ENCODE results near the gene ATXN1. TPM values are rescaled to one million over a fixed set of nuclear protein-coding genes. Genes with fewer than 3 reads are reported as not detected.

The ATXN1 gene
- total RNA-seq, 4 donors from 2014 or later = 21.0 to 102 (median 51.1) TPM

DNA sequence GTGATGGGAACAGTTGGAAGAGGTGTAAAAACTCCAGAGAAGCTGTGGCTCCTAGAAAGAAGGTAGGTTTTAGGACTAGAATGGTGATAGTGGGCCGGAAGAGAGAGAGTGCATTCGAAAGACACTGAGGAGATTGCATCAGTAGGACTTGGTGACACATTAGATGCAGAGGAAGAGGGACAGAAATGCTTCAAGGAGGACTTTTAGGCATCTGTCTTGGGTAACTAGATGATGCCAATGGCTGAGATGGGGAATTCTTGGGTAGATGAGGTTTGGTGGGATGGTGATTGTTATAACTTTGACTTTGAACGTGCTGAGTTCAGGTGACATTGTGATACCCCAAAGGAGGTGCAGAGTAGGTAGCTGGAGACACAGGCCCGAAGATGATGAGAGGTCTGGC, 326.4 kb downstream of the ATXN1 start:
- no peak overlapping the region for H3K4me3 ChIP-seq
- TF ChIP-seq POLR2A (IDR thresholded peaks at IDR 0.05) = no peak
- TF ChIP-seq, protein P1, sequence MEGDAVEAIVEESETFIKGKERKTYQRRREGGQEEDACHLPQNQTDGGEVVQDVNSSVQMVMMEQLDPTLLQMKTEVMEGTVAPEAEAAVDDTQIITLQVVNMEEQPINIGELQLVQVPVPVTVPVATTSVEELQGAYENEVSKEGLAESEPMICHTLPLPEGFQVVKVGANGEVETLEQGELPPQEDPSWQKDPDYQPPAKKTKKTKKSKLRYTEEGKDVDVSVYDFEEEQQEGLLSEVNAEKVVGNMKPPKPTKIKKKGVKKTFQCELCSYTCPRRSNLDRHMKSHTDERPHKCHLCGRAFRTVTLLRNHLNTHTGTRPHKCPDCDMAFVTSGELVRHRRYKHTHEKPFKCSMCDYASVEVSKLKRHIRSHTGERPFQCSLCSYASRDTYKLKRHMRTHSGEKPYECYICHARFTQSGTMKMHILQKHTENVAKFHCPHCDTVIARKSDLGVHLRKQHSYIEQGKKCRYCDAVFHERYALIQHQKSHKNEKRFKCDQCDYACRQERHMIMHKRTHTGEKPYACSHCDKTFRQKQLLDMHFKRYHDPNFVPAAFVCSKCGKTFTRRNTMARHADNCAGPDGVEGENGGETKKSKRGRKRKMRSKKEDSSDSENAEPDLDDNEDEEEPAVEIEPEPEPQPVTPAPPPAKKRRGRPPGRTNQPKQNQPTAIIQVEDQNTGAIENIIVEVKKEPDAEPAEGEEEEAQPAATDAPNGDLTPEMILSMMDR (IDR thresholded peaks at IDR 0.05) = no peak
- H3K9me3 ChIP-seq = no peaks in the 10 kb centered on the region
- no peaks in the 10 kb centered on the region for H3K27me3 ChIP-seq
- no peak overlapping the region for H3K27ac ChIP-seq
- H3K36me3 ChIP-seq = no peaks in the 10 kb centered on the region
- H3K4me1 ChIP-seq = peaks cover 8 to 23% of the 10 kb centered on the region in 2 donors
- DNase-seq = no peak
- intact Hi-C loops (cut with DNase I; ENCODE audit: low total_unique reads) = no loop called here

DNA sequence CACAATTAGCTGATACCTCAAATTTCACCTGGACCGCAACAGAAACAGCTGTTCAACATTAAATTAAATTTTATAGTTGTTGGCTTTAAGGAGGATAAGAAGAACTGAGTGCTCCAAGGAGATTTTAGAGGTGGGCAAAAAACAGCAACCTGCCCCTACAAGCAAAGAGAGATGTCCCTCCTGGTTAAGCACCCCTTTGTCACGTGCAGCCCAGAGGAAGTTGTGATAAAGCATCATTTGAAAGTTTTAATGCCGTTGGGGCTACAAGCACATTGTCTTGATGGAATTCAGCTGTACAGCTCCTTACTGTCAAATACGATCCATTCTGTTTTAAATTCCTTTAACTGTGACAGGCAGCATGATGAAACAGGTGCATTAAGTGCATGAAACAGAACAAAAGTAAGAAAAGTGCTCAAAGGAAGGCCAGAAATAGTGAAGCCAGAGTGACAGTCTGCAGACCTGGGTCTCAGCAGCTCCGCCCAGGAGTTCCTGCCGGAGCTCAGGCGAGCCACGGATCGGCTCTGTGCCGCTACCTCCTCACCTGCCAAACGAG, 327.8 kb downstream of the ATXN1 start:
- TF ChIP-seq, protein P1 (IDR thresholded peaks at IDR 0.05) = no peak
- no peak for TF ChIP-seq POLR2A (IDR thresholded peaks at IDR 0.05)
- DNase-seq = no peak
- H3K27me3 ChIP-seq = no peaks in the 10 kb centered on the region
- H3K4me3 ChIP-seq = no peak overlapping the region
- H3K36me3 ChIP-seq = no peaks in the 10 kb centered on the region
- intact Hi-C loops (cut with DNase I; ENCODE audit: low total_unique reads) = no loop called here
- no peak overlapping the region for H3K27ac ChIP-seq
- H3K4me1 ChIP-seq = peaks cover 8 to 23% of the 10 kb centered on the region in 2 donors
- H3K9me3 ChIP-seq = no peaks in the 10 kb centered on the region

DNA sequence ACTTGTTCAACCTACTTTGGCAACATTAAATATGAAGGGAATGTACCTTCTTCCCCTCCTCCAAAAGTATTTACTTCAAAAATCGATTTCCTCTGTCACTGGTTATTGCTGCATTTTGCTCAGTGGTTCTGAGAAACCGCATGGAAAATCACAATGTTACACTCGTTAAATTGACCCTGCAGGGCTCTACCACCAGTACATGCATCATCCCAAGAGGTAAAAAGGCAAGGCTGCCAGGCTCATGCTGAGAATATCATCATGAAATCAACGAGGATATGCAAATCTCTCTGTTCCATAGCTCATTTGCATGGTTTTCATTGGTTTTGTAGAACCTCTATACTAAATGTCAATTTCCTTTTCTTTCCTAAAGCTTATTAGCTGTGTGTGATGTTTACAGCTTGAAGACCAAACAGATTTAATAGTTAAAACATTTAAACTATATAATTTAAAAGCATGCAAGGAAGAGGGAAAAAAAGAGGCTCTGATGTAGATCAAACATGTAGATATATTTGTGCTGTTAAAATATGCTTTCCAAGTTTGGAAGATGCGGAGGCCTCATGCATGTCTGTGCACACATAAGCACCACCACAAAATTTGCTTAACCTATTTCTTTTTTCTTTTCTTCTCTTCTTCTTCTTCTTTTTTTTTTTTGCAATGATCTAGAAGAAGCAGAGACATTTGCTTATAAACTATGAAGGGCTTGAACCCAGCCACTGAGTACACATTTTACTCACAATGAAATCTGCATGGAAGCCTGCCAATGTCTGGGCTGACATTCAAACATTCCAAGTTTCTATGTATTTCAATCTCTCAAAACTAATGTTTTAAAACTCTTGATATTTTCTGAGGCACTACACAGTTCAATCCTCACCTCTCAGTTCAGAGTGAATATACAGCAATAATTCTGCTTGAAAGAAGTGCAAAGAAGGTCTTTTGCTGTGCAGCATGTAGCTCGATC, 328.9 kb downstream of the ATXN1 start:
- TF ChIP-seq, protein P1 (IDR thresholded peaks at IDR 0.05) = no peak
- TF ChIP-seq POLR2A (IDR thresholded peaks at IDR 0.05) = no peak
- Histone ChIP-seq H3K4me1 (peaks cover 8 to 20% of the 10 kb centered on the region in 2 donors), H3K4me3 (no peak overlapping the region), H3K27me3 (no peaks in the 10 kb centered on the region), H3K27ac (no peak overlapping the region), H3K36me3 (no peaks in the 10 kb centered on the region), H3K9me3 (no peaks in the 10 kb centered on the region)
- peak in 1 of 2 donors; percentile 40 for DNase-seq
- intact Hi-C loops (cut with DNase I; ENCODE audit: low total_unique reads) = no loop called here

DNA sequence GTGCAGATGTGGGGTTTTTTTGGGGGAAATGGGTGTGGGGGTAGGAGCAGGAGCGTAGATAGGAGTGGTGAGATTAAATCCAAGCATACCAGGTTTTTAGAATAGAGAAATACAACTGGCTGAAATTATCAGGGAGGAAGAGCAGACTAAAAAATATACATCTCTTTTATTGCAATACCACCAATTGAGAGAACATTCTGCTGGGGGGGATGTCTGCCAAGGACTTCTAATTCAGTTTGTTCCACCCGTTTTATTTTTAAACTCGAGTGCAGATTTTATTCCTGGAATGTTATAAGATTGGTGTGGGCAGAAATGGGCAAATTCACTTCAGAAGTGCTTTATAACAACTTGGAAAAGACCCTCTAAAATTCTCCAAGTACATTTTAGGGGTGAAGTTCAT, 330.2 kb downstream of the ATXN1 start:
- peak overlapping the region in 1 of 2 donors; percentile 1 for H3K27ac ChIP-seq
- H3K9me3 ChIP-seq = no peaks in the 10 kb centered on the region
- no peaks in the 10 kb centered on the region for H3K27me3 ChIP-seq
- no peak for DNase-seq
- no peaks in the 10 kb centered on the region for H3K36me3 ChIP-seq
- H3K4me3 ChIP-seq = no peak overlapping the region
- TF ChIP-seq POLR2A (IDR thresholded peaks at IDR 0.05) = no peak
- TF ChIP-seq, protein P1 (IDR thresholded peaks at IDR 0.05) = no peak
- intact Hi-C loops (cut with DNase I; ENCODE audit: low total_unique reads) = no loop called here
- peaks cover 8 to 20% of the 10 kb centered on the region in 2 donors for H3K4me1 ChIP-seq
